HG03095 (cell line): ENCODE data around the gene EDC4.
A peak's percentile ranks its signal among the peaks of the same experiment; 100 is the strongest.
"Not testable (repeated sequence)": the region's sequence is repeated elsewhere in the genome, so short reads cannot be mapped to it uniquely, and the experiment has no call there.

Experiments used
- ATAC-seq: cut with Tn5 transposase; IDR thresholded peaks from one replicate; pipeline ENCODE4 v1.9.1; 2021; ENCODE audit warnings: moderate library complexity; ENCODE audit not compliant: unreplicated experiment

EDC4 gene

DNA sequence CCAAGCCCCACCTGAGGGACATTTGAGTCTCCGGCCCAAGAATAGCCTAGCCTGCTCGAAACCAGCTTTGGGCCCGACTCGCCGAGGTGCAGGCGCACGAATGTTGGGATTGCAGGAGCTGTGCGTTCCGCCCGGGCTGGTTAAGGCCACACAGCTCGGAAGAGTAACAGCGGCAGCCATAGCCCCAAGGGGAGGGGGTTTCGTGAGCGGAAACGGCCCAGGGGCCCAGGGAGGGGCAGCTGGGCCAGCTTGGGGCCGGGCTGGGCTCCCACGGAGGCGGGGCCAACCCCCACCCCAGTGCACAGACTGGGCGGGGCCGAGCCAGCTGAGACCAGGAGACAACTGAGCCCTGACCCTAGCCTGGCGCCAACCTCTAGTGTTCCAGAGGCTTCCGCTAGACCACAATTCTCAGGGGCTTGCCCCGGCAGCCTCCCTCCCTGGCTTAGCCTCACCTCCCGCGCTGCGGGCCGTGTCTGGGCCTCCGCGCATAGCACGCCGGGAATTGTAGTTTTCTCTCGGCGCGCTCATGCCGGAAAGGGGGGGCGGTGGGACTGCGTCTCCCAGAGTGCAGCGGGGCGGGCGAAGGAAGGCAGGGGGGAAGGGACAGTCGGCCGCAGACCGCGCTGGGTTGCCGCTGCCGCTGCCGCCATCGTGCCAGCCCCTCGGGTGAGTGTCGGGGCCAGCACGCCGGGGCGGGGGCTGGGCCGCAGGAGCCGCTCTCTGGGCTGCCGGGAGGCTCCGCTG lies 26.4 kb upstream of the EDC4 start, which contains the start of gene NUTF2:
Gene NUTF2, plus strand, starts transcription at position 614 of the 744 bp plus-strand sequence. CDS start 18,198 bp downstream, outside the sequence.
- peak; percentile 52 for ATAC-seq

DNA sequence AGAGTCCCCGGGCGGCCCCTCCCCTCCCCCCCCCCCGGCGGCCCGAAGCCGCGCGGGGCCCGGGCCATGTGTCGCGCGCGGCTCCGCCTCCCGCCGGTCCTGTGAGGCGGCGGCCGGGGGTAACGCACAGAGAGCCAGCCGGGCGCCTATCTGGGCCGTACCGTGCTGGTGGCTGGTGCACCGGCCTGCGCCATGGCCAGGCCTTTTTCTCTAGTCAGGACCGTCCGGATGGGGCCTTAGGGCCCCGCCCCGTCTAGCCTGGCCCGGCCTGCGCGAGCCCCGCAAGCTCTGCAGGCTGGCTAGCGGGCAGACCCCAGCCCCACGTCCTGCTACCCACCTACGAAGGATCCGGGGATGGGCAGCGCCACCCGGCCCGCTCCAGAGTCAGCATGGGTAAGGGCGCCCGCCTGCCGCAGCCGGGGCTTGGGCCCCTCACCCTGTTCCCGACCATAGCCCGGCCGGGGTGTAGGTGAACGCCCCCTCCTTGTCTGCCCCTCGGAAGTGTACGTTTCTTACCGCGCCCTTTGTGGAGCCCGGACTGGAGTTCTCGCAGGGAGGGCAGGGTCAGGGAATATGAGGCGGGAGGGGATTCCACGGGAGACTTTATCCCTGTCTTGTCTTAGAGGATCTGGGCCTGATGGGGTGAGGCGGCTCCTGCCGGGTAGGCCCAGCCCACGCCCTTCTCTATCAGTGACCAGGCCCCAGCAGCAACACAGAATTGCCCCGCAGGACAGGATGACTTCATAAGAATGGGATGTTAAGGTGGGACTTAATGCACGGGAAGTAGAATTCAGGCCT lies 25.6 kb upstream of the EDC4 start, which contains the start of gene CENPT:
Gene CENPT, minus strand, starts transcription at position 630 of the 798 bp plus-strand sequence. CDS start 13,834 bp downstream, outside the sequence.
- ATAC-seq = peak; percentile 25

DNA sequence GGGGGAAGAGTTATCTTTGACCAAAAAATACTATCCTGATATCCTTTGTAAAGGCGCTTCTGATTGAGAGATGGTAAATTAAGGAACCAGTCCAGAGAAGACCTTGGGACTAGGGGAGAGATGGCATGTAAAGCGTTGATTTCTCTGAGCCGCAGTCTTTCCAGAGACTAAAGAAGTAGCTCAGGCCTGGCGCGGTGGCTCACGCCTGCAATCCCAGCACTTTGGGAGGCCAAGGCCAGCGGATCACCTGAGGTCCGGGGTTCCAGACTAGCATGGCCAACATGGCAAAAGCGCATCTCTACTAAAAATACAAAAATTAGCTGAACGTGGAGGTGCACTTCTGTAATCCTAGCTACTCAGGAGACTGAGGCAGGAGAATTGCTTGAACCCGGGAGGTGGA lies 24.7 kb upstream of the EDC4 start:
- ATAC-seq = no peak

DNA sequence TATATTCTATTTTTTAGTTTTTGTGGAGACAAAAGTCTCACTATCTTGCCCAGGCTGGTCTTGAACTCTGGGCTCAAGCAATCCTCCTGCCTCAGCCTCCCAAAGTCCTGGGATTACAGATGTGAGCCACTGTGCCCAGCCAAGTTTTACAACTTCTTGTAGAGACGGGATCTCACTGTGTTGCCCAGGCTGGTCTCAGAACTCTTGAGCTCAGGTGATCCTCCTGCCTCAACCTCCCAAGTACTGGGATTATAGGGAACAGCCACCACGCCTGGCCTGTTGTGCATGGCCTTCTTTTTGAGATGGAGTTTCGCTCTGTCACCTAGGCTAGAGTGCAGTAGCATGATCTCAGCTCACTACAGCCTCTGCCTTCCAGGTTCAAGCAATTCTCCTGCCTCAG lies 19.2 kb upstream of the EDC4 start:
- no peak for ATAC-seq

DNA sequence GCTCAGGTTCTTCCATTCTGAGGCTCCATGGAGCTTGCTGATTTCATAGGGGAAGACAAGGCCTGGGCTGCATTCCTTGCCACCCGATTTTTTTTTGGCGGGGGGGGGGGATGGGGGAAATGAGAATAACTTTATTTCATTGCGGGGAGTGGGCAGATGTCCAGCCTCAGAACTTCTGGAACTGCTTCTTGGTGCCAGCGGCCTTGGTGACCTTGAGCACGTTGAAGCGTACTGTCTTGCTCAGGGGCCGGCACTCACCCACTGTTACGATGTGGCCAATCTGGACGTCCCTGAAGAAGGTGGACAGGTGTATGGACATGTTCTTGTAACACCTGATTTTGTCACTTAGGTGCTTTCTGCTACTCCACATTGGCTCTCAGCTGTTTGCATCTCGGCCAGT lies 17.1 kb upstream of the EDC4 start:
- ATAC-seq = no peak

DNA sequence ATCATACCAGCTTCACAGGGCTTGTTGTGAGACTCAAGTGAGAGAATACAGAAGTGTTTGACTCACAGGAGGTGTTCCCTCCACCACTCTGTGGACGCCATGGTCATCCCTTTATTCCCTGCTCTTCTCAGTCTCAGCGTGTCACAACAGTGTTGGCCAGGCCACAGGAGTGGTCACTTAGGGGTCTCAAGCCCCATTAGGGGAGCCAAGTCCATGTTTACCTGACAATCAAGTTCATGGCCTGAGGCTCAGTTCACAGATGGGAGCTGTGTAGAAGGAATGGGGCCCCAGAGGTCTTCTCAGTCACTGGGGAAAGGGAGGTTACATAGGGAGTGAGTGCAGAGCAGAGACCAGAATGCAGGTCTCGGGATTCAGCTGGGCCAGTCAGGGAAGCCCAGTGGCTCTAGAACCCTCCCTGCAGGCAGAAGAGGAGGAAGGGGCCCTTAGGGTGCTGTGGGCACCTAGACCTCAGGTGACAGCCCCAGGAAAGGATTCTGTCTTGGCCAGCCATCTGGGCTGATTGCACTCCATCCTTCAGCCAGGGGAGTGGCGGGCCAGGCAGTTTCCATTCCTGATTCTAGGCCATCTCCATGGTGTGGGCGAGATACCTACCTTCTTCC lies 15.8 kb upstream of the EDC4 start:
- no peak for ATAC-seq

DNA sequence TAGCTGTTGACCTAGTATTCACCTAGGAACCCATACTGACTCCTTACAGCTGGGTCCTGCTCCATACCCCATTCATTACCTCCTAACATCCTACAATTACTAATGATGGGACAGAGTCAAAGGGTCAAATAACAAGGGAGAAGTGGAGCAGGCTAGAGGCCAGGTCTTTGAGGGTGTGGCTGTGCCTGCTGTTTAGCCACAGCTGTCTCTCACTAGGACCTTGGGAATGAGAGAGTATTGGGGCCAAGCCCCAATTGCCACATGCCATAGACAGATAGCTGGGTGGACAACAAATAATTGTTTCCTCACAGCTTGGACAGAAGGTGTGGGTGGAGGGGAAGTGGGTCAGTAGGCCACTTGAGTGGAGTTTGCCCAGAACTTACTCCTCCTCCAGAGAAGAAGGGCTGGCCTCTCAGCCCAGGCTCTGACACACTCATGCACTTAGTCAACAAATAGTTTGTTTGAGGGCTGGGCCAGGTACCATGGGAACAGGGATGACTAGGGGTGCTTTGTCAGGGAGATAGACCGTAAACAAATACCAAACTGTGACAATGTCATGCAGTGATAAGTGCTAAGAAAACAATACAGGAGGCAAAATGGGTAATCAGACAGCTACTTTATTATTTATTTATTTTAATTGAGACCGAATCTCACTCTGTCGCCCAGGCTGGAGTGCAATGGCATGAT lies 15.2 kb upstream of the EDC4 start:
- no peak for ATAC-seq

DNA sequence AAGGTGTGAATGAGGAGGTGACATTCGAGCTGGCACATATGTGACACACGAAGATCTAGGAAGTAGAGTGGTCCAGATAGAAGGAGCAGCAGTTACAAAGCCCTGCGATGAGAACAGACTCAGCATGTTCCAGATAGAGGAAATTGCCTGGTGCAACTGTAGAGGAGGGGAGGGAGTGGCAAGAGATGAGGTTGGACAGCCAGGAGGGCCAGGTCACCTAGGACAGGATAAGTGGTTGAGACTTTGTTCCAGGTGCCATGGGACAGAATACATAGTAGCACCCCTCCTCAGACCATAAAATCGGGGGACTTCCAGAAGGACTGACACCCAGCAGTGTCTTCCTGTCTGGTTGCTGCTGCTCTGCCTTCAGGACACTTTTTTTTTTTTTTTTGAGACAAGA lies 14.4 kb upstream of the EDC4 start:
- no peak for ATAC-seq

DNA sequence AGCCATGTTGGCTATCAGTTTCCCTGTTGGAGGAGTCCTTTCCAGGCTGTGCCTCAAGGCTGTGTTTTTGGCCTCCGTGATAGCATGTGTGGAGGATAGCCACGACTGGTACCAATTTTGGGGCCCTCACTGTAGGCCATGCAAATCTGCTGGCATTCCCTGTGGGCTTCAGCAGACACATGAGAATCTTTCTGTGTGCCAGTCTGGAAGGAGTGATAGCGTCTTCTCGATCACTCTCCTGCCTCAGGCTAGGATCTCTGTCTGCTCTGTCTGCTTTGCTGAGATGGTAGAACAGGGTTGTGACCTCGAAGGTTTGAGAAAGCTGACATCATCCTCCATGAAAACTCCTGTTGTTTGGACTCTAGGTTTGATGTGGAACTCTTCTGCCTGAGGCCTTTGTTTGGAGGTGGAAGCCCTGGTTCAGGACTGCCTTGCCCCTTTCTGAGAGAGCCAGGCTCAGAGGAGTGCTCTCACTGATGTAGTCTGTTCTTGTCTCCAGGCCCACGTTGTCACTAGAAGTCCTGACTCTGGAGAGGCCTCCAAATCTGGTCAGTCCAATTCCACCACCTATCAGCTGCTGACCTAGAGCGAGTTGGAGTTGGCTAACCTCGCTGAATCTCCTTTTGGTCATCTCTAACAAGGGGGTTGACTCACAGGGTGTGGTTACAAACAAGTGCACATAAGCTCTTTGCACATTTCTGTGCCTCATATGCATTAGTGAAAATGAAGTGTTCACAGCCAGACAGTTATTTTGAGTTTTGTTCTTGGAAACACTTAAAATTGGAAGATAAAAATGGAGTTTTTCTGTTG lies 12.1 kb upstream of the EDC4 start:
- ATAC-seq = no peak

DNA sequence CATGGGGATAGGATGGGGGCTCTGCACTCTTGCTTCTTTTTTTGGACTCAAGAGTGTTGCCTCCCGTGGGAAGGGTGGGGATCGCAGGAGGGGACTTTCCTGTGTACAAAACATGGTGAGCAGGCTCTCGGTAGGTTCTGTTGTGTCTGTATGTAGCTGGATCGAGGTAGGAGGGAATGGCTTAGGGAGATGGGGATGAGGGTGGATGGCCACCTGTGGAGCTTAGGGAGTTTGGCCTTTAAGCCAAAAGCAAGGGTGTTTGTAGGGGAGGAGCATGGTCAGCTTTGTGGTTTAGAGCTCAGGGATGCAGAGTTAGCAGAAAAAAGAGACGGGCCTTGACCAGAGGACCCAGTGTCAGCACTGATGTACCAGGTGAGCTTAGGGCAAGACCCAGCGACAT lies 11.0 kb upstream of the EDC4 start:
- ATAC-seq = no peak

DNA sequence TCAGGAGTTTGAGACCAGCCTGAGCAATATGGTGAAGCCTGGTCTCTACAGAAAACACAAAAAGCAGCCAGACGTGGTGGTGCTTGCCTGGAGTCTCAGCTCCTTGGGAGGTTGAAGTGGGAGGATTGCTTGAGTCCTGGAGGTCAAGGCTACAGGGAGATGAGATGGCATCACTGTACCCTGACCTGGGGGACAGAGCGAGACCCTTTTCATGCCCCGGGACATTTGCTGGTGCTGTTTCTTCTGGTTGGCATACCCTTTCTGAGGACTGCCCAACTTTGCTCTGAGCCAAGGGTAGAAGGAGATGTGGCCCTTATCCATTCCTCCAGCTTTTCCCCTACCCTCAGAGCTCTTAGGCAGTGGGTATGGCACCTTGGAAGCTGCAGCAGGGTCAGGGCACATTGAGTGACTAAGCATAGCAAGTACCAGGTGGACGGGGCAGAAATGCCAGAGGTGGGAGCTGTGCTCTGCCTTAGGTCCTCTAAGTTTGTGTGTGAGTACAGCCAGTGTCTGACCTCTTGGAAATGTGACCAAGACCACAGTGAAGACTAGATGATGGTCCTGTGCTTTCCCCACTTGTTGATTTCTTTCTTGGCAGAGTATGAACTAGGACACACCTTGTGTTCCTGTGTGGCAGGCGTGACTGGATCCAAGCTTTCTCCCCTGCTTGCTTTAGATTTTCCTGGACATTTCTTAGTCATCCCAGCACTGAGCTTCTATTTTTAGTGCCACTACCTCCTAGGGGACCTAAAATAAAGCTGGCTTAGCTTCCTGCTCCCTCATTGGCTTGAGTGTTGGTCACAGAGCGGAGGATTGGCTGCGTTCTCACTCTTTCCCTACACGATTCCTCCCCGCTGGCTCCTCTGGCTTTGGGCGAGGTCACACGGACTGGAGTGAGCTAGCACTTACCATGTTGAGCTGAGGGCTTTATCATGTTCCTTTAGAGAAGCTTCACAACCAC lies 9.9 kb upstream of the EDC4 start:
- ATAC-seq = no peak

DNA sequence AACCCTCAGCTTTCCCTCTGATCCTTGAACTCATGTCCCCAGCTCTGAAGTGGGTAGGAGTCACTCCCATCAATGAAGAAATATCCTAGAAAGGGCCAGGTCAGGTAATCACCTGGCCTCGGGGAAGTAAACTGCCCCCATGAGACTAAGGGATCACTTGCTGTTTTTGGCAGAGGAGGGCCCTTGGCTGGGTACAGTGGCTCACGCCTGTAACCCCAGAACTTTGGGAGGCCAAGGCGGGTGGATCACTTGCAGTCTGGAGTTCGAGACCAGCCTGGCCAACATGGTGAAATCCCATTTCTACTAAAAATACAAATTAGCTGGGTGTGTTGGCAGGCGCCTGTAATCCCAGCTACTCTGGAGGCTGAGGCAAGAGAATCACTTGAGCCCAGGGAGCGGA lies 8.8 kb upstream of the EDC4 start:
- not testable (repeated sequence) for ATAC-seq

DNA sequence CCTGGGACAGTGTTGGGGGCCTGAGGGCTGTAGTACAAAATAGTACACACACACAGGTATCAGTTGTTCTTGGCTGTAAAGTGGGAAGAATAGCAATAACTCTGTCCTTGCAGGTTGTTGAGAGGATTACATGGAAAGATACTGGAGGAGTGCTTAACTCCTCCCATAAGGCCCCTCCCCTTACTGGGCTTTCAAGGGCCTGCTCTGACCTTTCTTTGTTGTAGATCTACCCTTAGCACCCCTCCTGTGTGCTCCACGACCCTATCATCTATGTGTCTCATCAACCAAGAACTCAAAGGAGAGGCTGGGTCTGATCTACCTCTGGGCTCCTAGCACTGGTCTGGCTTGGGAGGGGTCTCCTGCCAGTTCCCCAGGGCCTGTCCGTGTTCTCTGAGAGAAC lies 8.3 kb upstream of the EDC4 start:
- no peak for ATAC-seq

DNA sequence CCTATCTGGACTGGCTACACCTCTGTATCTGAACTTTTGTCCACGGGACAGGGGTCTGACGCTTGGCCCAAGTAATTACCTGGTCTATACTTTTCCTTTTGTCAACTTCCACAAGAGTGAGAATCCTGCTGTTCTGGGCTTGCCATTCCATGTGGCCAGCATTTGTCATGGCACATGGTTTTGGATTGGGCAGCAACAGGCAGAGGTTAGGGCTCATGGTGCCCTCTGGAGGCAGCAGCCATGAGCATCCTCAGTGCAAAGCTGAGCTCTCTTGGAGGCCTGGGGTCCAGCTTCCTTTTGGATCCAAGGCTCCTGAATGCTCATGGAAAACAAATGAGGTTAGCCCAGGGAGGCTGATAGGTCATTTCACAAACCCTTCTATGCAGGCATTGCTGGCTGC lies 7.5 kb upstream of the EDC4 start:
- no peak for ATAC-seq

DNA sequence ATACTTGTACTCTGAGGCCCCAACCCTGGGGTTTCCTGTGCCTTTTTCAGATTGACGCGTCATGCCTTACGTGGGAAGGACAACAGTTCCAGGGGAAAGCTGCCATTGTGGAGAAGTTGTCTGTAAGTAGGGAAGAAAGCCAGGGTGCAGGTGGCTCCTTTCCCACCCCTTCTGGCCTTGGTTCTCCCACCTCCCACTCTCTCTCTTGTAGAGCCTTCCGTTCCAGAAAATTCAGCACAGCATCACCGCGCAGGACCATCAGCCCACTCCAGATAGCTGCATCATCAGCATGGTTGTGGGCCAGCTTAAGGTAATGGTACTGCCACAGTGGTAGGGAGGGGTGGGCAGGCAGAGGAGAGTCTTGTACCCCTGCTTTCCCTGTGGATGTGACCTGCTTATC lies 4.6 kb upstream of the EDC4 start:
- no peak for ATAC-seq

DNA sequence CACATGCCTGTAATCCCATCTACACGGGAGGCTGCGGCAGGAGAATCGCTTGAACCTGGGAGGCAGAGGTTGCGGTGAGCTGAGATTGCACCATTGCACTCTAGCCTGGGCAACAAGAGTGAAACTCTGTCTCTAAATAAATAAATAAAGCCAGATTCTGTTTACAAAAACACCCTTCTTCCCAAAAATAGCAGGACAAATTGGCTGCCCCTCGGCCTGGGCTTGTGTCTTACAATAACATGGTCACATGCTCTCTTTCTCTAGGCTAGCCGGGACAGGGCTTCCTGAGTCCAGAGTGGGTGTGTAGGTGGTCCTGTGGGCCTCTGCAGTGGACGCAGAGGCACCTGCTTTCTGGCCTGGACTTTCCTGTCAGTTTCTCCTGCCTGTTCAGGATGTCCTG lies 3.2 kb upstream of the EDC4 start:
- ATAC-seq = no peak

DNA sequence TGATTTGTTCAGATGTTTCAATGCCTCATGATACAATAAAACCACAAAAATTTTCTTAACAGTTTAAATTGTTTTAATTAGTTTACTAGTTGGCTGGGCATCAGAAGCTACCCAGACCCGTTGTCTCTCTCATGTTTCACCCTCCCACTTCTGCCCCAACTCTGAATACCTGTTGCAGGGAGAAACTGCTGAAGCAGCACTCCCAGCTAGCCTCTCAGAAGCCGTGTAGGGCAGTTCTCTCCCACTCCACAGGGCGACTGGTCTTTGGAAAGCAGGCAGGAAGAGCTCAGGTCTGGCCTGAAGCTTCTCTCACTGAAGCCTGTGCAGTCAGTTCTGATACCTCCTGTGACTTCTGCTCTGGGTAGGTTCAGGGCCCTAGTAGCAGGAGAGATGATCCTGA lies 1.6 kb upstream of the EDC4 start:
- no peak for ATAC-seq

DNA sequence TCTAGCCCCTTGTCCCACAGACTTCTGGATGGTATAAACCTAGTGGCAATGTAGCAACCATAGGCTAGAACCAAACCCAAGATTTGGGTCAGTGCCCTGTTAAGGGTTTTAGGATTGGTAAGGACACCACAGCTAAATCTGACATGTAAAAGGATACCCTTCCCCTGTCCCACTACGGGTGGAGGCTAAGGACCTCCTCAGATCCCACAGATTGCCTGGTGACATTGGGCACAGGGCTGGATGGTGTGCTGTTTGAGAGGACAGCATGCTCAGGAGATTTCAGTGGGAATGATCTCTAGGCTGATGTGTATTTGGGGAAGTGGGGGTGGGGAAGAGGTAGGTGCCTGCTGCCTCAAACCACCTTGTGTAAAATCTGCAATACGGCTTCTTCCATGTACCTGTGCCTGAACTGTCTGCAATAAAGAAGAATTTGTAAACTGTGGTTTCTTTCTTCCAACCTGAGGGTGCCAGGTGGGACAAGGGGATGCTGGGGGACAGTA lies 671 bp upstream of the EDC4 start:
- ATAC-seq = no peak
